Naive thymus-derived CD8-positive, alpha-beta T cell (primary cell): ENCODE measurements around the gene ADRA2B. TPM values are rescaled to one million over a fixed set of nuclear protein-coding genes. Genes with fewer than 3 reads are reported as not detected.
A peak's percentile ranks its signal among the peaks of the same experiment; 100 is the strongest.

Experiments
- ATAC-seq, 2 donors: fragments of 150-1000 bp; cut with Tn5 transposase in 1 of 2; sonication (Bioruptor Pico), chemical (Tn5 transposase) in 1 of 2; 1 replicate in 1 of 2; 2 replicates in 1 of 2; pipeline ENCODE4 v1.10.0; 2021; ENCODE audit warnings: mild to moderate bottlenecking in 2 of 2, moderate library complexity in 2 of 2
- POLR2A ChIA-PET: fragments of 350-600 bp; sonication (Branson Sonifier 250); formaldehyde crosslinking; loops from one replicate; lab custom pipeline; 2021; ENCODE audit warnings: antibody characterized with exemption; lab: Charles Lee
- DNase-seq, 10 donors: peaks; one replicate each; pipeline versions ENCODE4 v3.0.0 to v3.0.0-alpha.2; 2020 to 2022
- H3K27ac Mint-ChIP-seq, 10 donors: one replicate each; pipeline ENCODE4 v1.8.0; 2020 to 2022; ENCODE audit warnings: mild to moderate bottlenecking in 10 of 10, mixed read lengths in 10 of 10, moderate library complexity in 4 of 10, inconsistent platforms in 1 of 10
- H3K27me3 Mint-ChIP-seq, 5 donors: one replicate each; pipeline ENCODE4 v1.8.0; 2021 to 2022; ENCODE audit warnings: mixed read lengths in 5 of 5
- H3K36me3 Mint-ChIP-seq, 3 donors: one replicate each; pipeline ENCODE4 v1.8.0; 2020 to 2022; ENCODE audit warnings: mixed read lengths in 3 of 3, mild to moderate bottlenecking in 2 of 3, inconsistent platforms in 1 of 3
- H3K4me1 Mint-ChIP-seq, 4 donors: one replicate each; pipeline ENCODE4 v1.8.0; 2021 to 2022; ENCODE audit warnings: mixed read lengths in 4 of 4
- H3K4me3 Mint-ChIP-seq, 10 donors: one replicate each; pipeline ENCODE4 v1.8.0; 2020 to 2022; ENCODE audit warnings: mild to moderate bottlenecking in 10 of 10, mixed read lengths in 10 of 10, moderate library complexity in 6 of 10, inconsistent platforms in 1 of 10
- H3K9me3 Mint-ChIP-seq, 9 donors: one replicate each; pipeline ENCODE4 v1.8.0; 2020 to 2022; ENCODE audit warnings: mixed read lengths in 9 of 9, mild to moderate bottlenecking in 3 of 9, inconsistent platforms in 1 of 9, moderate library complexity in 1 of 9
- polyA plus RNA-seq, 3 donors: library from polyadenylated mRNA; unstranded; fragments of 300-500 nt; fragmentation: Illumina TruSeq; gene quantifications; one replicate each; pipeline ENCODE4 v1.2.3, GENCODE V29; 2021
- total RNA-seq, 8 experiments: library from RNA in 2 of 8; stranded (reverse) in 2 of 8; gene quantifications; one replicate each; pipeline ENCODE4 v1.2.3 and lab custom pipeline; 2021 to 2026

The ADRA2B gene
- total and polyA plus RNA-seq, 5 experiments from 2014 or later: 0.22 TPM; not detected in 4

DNA sequence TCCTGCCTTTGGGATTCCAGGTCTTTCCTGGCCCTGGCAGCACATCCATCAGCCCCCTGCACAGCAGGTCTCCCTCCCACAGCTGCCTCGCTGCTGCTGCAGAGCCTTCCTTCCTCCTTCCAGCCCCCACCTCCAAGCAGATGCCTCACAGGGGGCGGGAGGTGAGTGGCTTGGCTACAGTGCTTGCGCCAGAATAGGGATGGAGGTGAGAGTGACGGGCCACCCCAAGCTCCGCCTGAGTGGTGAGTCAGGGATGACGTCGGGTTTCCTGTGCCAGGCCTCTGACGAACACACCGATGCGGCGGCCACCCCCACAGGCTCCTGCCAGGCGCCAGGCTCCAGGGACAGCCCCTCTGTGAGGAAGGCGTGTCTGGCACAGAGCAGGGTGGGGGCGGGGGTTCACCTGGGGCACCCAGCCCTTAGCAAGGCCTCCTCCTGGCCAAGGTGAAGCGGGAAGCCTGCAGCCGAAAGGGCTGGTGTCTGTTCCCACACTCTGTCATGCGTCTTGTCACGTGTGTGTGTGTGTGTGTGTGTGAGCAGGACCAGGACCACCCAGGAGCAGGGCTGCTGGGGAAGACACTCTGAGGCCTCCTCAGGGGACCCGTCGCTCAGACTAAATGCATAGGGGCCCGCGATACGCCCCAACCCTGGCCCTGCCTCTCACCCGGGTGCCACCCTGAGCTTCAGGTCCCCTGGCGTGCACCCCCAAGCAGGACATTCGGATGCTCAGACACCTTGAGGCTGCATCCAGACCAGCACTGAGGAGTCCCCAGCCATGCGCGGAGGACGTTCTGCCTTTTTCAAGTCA is 32.2 kb upstream of the ADRA2B start:
- DNase-seq (peak; percentile 90 to 99 (median 98)), ATAC-seq (peak; percentile 52 to 70)
- peaks cover 0 to 2% (median 0%) of the 10 kb centered on the region in 9 donors for H3K9me3 Mint-ChIP-seq
- peak overlapping the region; percentile 97 to 100 (median 100) for H3K27ac Mint-ChIP-seq
- H3K27me3 Mint-ChIP-seq: peaks cover 0 to 1% (median 0%) of the 10 kb centered on the region in 5 donors
- POLR2A ChIA-PET: interaction anchor here (0.6 to 18.2 kb wide), 5 partner anchors 10 to 108 kb away, joined by 3 to 373 read pairs (median 20); partner anchors contain the start of genes ASTL and STARD7
- peak overlapping the region; percentile 71 to 97 (median 85) for H3K4me3 Mint-ChIP-seq
- peaks cover 43 to 87% (median 82%) of the 10 kb centered on the region in 4 donors for H3K4me1 Mint-ChIP-seq
- H3K36me3 Mint-ChIP-seq: peaks cover 0 to 8% (median 7%) of the 10 kb centered on the region in 3 donors

- Mint-ChIP-seq H3K27me3 (peaks cover 0 to 1% (median 0%) of the 10 kb centered on the region in 5 donors), H3K4me3 (peak overlapping the region; percentile 71 to 97 (median 88)), H3K9me3 (peaks cover 0 to 2% (median 0%) of the 10 kb centered on the region in 9 donors), H3K4me1 (peaks cover 38 to 87% (median 80%) of the 10 kb centered on the region in 4 donors), H3K27ac (peak overlapping the region; percentile 97 to 100 (median 100)), H3K36me3 (peaks cover 0 to 15% (median 7%) of the 10 kb centered on the region in 3 donors)
- ATAC-seq (no peak), DNase-seq (no peak)
- POLR2A ChIA-PET: interaction anchor here (0.6 to 18.2 kb wide), 5 partner anchors 9 to 109 kb away, joined by 3 to 373 read pairs (median 20); partner anchors contain the start of genes ASTL and STARD7
Observed at GRCh38 chr2:96147593-96148201, 31.3 kb upstream of the ADRA2B start.

GRCh38 chr2:96146881-96147592 is 30.7 kb upstream of the ADRA2B start:
- Mint-ChIP-seq H3K27ac (peak overlapping the region; percentile 97 to 100 (median 100)), H3K4me3 (peak overlapping the region; percentile 76 to 97 (median 87)), H3K9me3 (peaks cover 0 to 2% (median 0%) of the 10 kb centered on the region in 9 donors), H3K4me1 (peaks cover 36 to 88% (median 80%) of the 10 kb centered on the region in 4 donors), H3K36me3 (peaks cover 0 to 19% (median 7%) of the 10 kb centered on the region in 3 donors), H3K27me3 (peaks cover 0 to 1% (median 0%) of the 10 kb centered on the region in 5 donors)
- POLR2A ChIA-PET: interaction anchor here (1.0 to 18.2 kb wide), 6 partner anchors 13 to 120 kb away, joined by 3 to 373 read pairs (median 24); partner anchors contain the start of gene STARD7
- DNase-seq (peak in 1 of 10 donors; percentile 36), ATAC-seq (no peak)

DNA sequence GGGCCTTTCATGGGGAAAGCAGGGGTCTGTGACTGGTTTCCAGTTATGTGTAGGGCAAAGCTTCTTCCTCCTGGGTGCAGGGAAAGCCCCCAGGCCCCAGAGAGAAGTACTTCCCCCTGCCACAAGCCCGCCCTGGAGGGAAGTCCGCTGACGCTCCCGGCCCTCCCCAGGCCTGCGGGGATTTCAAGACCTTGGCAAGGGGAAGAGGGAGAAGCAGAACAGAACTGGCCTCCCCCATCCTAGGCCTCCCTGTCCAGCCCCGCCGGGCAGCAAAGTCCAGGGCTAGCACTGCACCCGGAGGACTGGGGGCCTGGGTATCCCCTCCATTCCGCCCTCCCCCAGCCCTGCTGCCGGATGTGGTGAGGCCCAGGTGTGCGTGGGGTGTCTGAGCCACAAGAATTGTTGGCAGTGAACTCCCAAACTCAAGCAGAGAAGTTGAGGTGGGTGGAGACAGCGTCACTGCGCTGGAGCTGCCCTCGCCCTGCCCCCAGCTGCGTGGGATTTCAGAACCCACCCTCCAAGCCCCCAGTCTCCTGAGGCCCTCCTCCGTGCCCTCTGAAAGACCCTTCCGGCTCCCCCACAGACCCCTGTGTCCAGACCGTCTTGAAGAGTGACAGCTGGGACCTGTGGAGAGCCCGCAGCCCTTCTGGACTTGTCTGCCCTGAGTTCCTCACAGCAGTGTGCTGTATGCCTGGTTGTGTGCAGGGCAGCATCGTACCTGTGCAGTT is 29.9 kb upstream of the ADRA2B start:
- Mint-ChIP-seq H3K9me3 (peaks cover 0 to 2% (median 0%) of the 10 kb centered on the region in 9 donors), H3K4me3 (peak overlapping the region; percentile 76 to 97 (median 87)), H3K4me1 (peaks cover 34 to 85% (median 77%) of the 10 kb centered on the region in 4 donors), H3K27ac (peak overlapping the region; percentile 97 to 100 (median 100)), H3K27me3 (peaks cover 0 to 1% (median 0%) of the 10 kb centered on the region in 5 donors), H3K36me3 (peaks cover 0 to 22% (median 7%) of the 10 kb centered on the region in 3 donors)
- peak; percentile 48 to 53 for ATAC-seq
- peak; percentile 76 to 98 (median 94) for DNase-seq
- POLR2A ChIA-PET: interaction anchor here (1.0 to 18.2 kb wide), 6 partner anchors 13 to 392 kb away, joined by 3 to 373 read pairs (median 14); partner anchors contain the start of gene STARD7

DNA sequence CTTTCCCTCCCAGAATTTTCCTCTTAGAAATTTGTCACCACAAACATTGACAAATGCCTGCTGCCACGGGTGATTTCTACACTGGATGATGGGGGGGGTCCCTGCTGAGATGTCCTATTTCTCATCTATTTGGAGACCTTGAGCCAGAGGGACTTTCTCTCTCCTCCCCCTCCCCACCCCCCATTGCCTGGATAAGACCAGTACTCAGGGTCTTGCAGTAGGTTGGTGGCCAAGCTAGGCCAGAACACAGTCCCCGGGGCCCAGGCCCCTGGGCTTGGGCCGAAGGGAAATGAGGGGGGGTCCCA is 29.4 kb upstream of the ADRA2B start:
- ATAC-seq (peak in 1 of 2 donors; percentile 1), DNase-seq (peak in 2 of 10 donors; percentile 29 to 50)
- peaks cover 0 to 1% (median 0%) of the 10 kb centered on the region in 5 donors for H3K27me3 Mint-ChIP-seq
- peaks cover 0 to 26% (median 7%) of the 10 kb centered on the region in 3 donors for H3K36me3 Mint-ChIP-seq
- H3K27ac Mint-ChIP-seq: peak overlapping the region; percentile 97 to 100 (median 100)
- H3K4me3 Mint-ChIP-seq: peak overlapping the region; percentile 76 to 97 (median 87)
- H3K4me1 Mint-ChIP-seq: peaks cover 31 to 80% (median 74%) of the 10 kb centered on the region in 4 donors
- POLR2A ChIA-PET: interaction anchor here (1.0 to 18.2 kb wide), 6 partner anchors 14 to 392 kb away, joined by 3 to 373 read pairs (median 14); partner anchors contain the start of gene STARD7
- H3K9me3 Mint-ChIP-seq: peaks cover 0 to 2% (median 0%) of the 10 kb centered on the region in 9 donors

DNA sequence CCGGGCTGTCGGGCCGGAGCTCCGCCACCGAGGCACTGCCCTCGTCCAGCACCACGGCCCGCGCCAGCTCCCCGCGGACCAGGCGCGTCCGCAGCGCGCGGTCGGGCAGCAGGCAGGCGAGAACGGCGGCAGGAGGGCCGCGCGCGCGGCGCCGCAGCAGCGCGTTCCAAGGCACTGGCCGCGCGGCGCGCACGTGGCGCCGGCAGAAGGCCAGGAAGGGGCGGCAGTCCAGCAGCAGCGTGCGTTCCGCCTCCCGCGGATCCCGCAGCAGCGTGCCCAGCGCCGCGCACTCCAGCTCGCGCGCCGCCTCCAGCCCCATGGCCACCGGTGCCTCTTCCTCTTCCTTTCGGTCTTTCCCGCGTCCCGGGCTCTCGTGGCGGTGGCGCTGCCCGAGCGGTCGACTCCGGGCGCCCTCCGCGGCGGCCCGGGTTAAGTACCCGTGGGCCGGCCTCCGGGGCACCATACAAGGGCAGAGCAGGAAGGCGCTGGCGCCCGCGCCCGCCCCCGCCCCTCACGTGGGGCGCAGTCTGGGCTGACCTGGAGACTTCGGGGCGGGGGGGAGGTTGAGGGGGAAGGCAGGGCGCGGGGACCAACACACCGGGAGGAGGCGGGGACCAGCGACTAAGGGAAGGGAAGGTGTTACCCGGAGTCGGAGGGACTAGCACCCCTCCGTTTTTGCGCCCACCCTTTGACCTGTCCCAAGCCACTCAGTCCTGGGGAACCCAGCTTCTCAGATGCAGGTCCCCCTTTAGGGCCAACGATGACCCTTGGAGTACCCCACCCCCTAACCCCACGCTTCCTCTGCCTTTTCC is 28.9 kb upstream of the ADRA2B start, which contains the start of gene DUSP2:
DUSP2 (minus strand) TSS at position 405 of the 812 bp plus-strand sequence; CDS start at position 319, 86 bp downstream.
- peak; percentile 40 to 54 for ATAC-seq
- POLR2A ChIA-PET: interaction anchor here (1.0 to 18.2 kb wide), 6 partner anchors 15 to 393 kb away, joined by 3 to 373 read pairs (median 14); partner anchors contain the start of gene STARD7
- peaks cover 27 to 77% (median 68%) of the 10 kb centered on the region in 4 donors for H3K4me1 Mint-ChIP-seq

GRCh38 chr2:96144481-96145035 is 28.2 kb upstream of the ADRA2B start:
- Mint-ChIP-seq H3K9me3 (peaks cover 0 to 2% (median 0%) of the 10 kb centered on the region in 9 donors), H3K4me3 (peak overlapping the region; percentile 91 to 97 (median 95)), H3K36me3 (peaks cover 0 to 26% (median 7%) of the 10 kb centered on the region in 3 donors), H3K4me1 (peaks cover 27 to 75% (median 63%) of the 10 kb centered on the region in 4 donors), H3K27ac (peak overlapping the region; percentile 88 to 100 (median 98)), H3K27me3 (peaks cover 0 to 1% (median 0%) of the 10 kb centered on the region in 5 donors)
- peak in 8 of 10 donors; percentile 29 to 72 (median 46) for DNase-seq
- POLR2A ChIA-PET: interaction anchor here (0.6 to 18.2 kb wide), 5 partner anchors 15 to 393 kb away, joined by 3 to 373 read pairs (median 8); partner anchors contain the start of gene STARD7
- no peak for ATAC-seq

More for the DNA sequence above, 28.9 kb upstream of the ADRA2B start, which contains the start of gene DUSP2:
- Mint-ChIP-seq H3K27ac (peak within 1 kb of the TSS; percentile 97 to 100 (median 100)), H3K4me3 (peak within 1 kb of the TSS; percentile 91 to 97 (median 95)), H3K27me3 (peaks cover 0 to 1% (median 0%) of the 10 kb centered on the region in 5 donors), H3K9me3 (peaks cover 0 to 2% (median 0%) of the 10 kb centered on the region in 9 donors), H3K36me3 (peaks cover 0 to 26% (median 7%) of the 10 kb centered on the region in 3 donors)
- peak; percentile 78 to 93 (median 87) for DNase-seq

DNA sequence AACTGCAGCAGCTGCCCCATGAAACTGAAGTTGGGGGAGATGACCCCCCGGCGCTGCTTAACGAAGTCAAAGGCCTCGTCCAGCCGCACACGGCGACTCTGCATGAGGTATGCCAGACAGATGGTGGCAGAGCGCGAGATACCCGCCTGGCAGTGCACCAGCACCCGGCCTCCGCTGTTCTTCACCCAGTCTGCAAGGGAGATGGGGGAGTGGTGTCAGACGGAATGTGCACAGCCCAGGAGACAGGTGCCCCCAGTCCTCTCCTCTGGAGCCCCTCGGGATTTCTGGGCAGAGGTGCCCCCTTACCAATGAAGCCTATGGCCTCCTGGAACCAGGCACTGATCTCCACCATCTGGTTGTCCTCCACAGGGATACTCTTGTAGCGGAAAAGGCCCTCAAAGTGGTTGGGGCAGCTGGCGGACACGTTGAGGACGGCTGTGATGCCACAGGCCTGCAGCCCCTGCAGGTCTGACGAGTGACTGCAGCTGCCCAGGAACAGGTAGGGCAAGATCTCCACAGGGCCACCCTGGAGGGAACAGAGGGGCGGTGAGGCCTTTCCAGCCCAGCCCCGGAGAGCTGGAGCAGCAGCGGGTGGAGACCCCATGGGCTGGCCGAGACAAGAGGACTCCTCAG is 27.6 kb upstream of the ADRA2B start:
- Mint-ChIP-seq H3K9me3 (peaks cover 0 to 2% (median 0%) of the 10 kb centered on the region in 9 donors), H3K4me1 (peaks cover 27 to 72% (median 62%) of the 10 kb centered on the region in 4 donors), H3K4me3 (peak overlapping the region; percentile 91 to 97 (median 95)), H3K36me3 (peaks cover 0 to 26% (median 7%) of the 10 kb centered on the region in 3 donors), H3K27ac (peak overlapping the region; percentile 88 to 100 (median 98)), H3K27me3 (peaks cover 0 to 1% (median 0%) of the 10 kb centered on the region in 5 donors)
- no peak for ATAC-seq
- peak in 8 of 10 donors; percentile 33 to 73 (median 56) for DNase-seq
- POLR2A ChIA-PET: interaction anchor here (0.6 to 18.2 kb wide), 6 partner anchors 16 to 394 kb away, joined by 3 to 373 read pairs (median 6); partner anchors contain the start of gene STARD7

- POLR2A ChIA-PET: interaction anchor here (0.9 to 18.2 kb wide), 6 partner anchors 16 to 395 kb away, joined by 3 to 373 read pairs (median 6); partner anchors contain the start of gene STARD7
- Mint-ChIP-seq H3K4me3 (peak overlapping the region; percentile 91 to 97 (median 95)), H3K9me3 (peaks cover 0 to 2% (median 0%) of the 10 kb centered on the region in 9 donors), H3K27ac (peak overlapping the region; percentile 82 to 100 (median 98)), H3K27me3 (peaks cover 0 to 1% (median 0%) of the 10 kb centered on the region in 5 donors), H3K36me3 (peaks cover 0 to 26% (median 7%) of the 10 kb centered on the region in 3 donors), H3K4me1 (peaks cover 24 to 70% (median 63%) of the 10 kb centered on the region in 4 donors)
- DNase-seq (peak in 4 of 10 donors; percentile 33 to 45 (median 36)), ATAC-seq (no peak)
Observed at GRCh38 chr2:96143231-96143847, 27.0 kb upstream of the ADRA2B start.
